ENCODE results near the gene SLC25A21. TPM values are rescaled to one million over a fixed set of nuclear protein-coding genes. Genes with fewer than 3 reads are reported as not detected.

The SLC25A21 gene
- total RNA-seq, 1 donor from 2014 or later, result 0.78 TPM

GRCh38 chr14:36757734-36758601 is 414.4 kb downstream of the SLC25A21 start:
- no peak for DNase-seq

GRCh38 chr14:36756226-36756625 is 416.2 kb downstream of the SLC25A21 start:
- no peak for DNase-seq

GRCh38 chr14:36755756-36756155 is 416.6 kb downstream of the SLC25A21 start:
- DNase-seq, result no peak

- no peak for DNase-seq
Measured at GRCh38 chr14:36751920-36752319, 420.5 kb downstream of the SLC25A21 start.

- DNase-seq, result no peak
Measured at GRCh38 chr14:36751106-36751505, 421.3 kb downstream of the SLC25A21 start.

GRCh38 chr14:36750244-36750643 is 422.2 kb downstream of the SLC25A21 start:
- DNase-seq, result no peak

- no peak for DNase-seq
Measured at GRCh38 chr14:36748610-36749213, 423.7 kb downstream of the SLC25A21 start.

GRCh38 chr14:36747411-36748184 is 424.8 kb downstream of the SLC25A21 start:
- no peak for DNase-seq

- DNase-seq, result no peak
Measured at GRCh38 chr14:36746872-36747271, 425.5 kb downstream of the SLC25A21 start.

- DNase-seq, result no peak
Measured at GRCh38 chr14:36741858-36742257, 430.5 kb downstream of the SLC25A21 start.

GRCh38 chr14:36738269-36738668 is 434.1 kb downstream of the SLC25A21 start:
- no peak for DNase-seq

GRCh38 chr14:36726128-36726527 is 446.3 kb downstream of the SLC25A21 start:
- no peak for DNase-seq

- DNase-seq, result no peak
Measured at GRCh38 chr14:36724162-36724561, 448.2 kb downstream of the SLC25A21 start.

- no peak for DNase-seq
Measured at GRCh38 chr14:36723530-36723929, 448.9 kb downstream of the SLC25A21 start.

GRCh38 chr14:36721877-36722276 is 450.5 kb downstream of the SLC25A21 start:
- DNase-seq, result no peak

GRCh38 chr14:36720657-36721056 is 451.7 kb downstream of the SLC25A21 start:
- DNase-seq, result no peak

GRCh38 chr14:36719823-36720222 is 452.6 kb downstream of the SLC25A21 start:
- DNase-seq, result no peak

GRCh38 chr14:36718216-36718615 is 454.2 kb downstream of the SLC25A21 start:
- DNase-seq, result no peak

GRCh38 chr14:36717363-36717762 is 455.0 kb downstream of the SLC25A21 start:
- DNase-seq, result no peak

GRCh38 chr14:36716614-36717184 is 455.7 kb downstream of the SLC25A21 start:
- DNase-seq, result no peak

- no peak for DNase-seq
Measured at GRCh38 chr14:36713960-36714703, 458.3 kb downstream of the SLC25A21 start.

- DNase-seq, result no peak
Measured at GRCh38 chr14:36707570-36707969, 464.8 kb downstream of the SLC25A21 start.
